GM12865 (cell line): ENCODE measurements around the gene ENPP1.

Experiments
- DNase-seq: peaks from one replicate; pipeline ENCODE4 v3.0.0; 2010; ENCODE audit warnings: low read depth
- H3K4me3 ChIP-seq: 2 replicates; pipeline ENCODE4 v1.5.1; 2011; ENCODE audit warnings: mild to moderate bottlenecking, low read depth, low read length, control low read depth
- CTCF ChIP-seq: IDR thresholded peaks from 2 replicates; pipeline ENCODE4 v1.5.1; 2011; ENCODE audit warnings: low read length, control low read depth, low read depth, inconsistent platforms; ENCODE audit not compliant: insufficient read depth; ENCODE audit errors: missing control alignments

Gene ENPP1

DNA sequence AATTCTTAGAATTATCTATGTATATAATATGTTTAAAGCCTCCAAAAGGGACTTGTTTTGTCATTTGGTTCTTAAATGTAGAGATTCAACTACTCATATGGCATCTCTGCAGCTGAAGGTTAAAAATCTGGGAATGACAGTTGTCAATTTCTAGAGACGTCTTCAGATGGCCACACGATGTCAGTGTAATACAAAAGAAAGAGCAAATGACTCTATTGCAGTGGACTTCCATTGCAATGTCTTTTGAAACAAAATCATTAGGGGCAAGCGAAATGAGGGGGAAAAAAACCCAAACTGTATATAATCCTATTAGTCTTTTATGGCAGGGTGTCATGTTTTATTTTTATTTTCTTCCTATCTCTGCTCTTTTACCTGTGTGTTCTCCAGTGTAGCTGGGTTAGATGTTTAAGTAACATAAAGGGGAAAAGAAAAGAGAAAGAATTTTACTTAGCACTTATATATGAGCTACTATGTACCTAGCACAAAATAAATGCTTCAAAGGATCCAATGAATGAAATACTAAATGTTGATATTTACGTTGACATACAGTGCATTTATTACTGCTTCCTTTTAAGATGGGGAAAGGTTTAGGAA, 117.2 kb downstream of the ENPP1 start:
- H3K4me3 ChIP-seq = no peak overlapping the region
- peak; percentile 24 for TF ChIP-seq CTCF
- peak; percentile 18 for DNase-seq

DNA sequence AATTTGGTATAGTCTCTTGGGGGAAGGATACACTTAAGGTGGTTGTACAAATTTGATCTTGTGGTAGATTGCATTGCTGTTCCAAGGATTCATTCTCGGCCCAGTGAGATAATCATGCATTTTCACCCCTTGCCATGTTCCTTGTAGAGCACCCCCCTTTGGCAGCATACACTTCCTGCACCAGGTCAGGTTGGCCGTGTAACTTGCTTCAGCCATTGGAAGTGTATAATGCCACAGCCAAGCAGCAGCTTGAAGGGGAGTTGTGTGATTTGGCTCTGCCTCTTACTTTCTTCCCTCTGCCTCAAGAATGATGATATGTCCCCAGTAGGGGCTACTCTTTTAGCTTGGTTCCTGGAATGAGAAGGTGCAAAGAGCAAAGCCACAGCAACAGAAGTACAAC, 121.4 kb downstream of the ENPP1 start:
- peak; percentile 7 for TF ChIP-seq CTCF
- H3K4me3 ChIP-seq = no peak overlapping the region
- no peak for DNase-seq

- DNase-seq = no peak
- no peak for TF ChIP-seq CTCF
- H3K4me3 ChIP-seq = no peak overlapping the region
These were observed 122.2 kb downstream of the ENPP1 start for GRCh38 chr6:131929976-131930375.

DNA sequence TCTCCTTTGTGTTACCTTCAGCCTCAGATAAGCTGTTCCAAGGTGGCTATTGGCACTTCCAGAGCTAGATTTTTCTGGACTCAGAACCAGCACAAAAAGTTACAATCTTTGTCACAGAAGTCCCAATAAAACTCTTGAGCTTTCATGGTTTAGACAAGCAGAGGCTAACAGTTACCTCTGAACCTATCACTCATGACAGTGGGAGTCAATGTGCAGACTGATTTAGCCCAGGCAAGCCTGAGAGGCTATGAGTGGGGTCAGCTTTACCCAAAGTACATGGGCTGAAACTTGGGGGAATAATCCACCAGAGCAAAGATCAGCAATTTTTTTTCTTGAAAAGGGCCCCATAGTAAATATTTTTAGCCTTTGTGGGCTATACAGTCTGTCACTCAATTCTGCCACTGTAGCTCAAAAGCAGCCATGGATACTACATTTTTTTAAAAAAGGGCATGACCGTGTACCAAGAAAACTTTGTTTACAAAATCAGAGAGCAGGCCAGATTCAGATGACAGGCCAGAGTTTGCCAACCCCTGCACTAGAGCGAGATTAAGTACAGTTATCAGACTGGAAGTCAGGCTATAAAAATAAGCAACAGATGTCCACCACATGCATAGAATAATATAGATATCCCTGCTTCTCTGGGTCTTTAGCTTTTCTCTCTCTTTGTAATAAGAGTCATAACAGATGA, 123.4 kb downstream of the ENPP1 start:
- DNase-seq = no peak
- no peak for TF ChIP-seq CTCF
- H3K4me3 ChIP-seq = no peak overlapping the region

- no peak for DNase-seq
- no peak for TF ChIP-seq CTCF
- no peak overlapping the region for H3K4me3 ChIP-seq
These were observed 128.3 kb downstream of the ENPP1 start for GRCh38 chr6:131936156-131936555.

DNA sequence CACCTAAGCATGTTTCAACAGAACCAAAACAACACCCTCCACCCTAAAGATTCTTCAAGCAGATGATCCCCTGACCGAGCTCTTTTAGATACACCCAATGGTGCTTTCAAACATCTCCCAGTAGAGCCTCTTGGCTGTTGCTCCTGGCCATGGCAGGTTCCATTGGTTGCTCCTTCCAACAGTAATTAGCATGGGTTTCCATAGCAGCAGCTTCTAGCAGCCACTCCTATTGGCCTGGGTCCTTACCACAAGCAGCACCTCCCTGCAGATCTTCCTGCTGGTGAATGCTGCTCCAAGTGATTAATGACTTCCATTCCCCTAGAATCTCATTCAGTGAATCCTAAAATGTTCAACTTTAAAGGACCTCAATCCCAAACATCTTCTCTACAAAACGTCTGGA, 129.4 kb downstream of the ENPP1 start:
- no peak for DNase-seq
- no peak for TF ChIP-seq CTCF
- no peak overlapping the region for H3K4me3 ChIP-seq
